ENCODE results near the gene ARF1.

The ARF1 gene

GRCh38 chr1:228071839-228072657 lies 10.5 kb upstream of the ARF1 start:
- no peak for DNase-seq

GRCh38 chr1:228072658-228073043 lies 9.9 kb upstream of the ARF1 start:
- DNase-seq, result no peak

DNA sequence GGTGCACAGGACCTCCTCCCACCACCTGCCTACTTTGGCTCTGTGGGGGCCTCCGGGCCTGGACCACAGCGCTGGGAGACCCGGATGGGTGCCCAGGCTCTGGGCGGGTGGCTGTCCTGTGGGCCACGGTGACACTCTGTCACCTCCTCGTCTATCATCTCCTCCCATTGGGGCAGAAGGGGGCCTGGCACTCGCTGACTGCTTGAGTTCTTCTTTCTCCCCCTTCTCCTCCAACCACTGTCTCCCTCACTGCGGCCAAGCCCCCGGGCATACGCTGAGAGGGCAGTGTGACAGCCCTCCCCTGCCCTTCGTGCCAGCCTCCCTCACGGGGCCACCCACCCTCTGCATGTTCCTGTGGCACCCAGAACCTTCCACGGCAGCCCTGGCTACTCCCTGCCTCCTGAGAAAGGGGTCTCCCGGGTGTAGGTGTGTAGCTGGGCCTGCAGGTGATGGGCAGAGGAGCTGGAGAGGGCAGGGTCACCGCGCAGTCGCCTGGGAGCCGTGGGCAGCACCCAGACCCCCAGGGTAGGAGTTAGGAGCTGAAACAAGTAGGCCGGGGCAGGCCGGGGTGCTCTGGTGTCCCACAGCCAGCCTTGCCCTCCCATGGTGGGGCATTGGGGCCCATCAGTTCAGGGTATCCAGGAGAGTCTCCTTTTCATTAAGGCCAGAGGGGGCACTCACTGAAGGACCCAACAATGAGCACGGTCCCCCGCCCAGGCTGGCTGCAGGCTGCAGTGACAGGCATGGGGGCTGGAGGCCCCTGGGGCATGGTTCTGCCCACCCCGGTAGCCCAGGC lies 9.2 kb upstream of the ARF1 start:
- no peak for DNase-seq

DNA sequence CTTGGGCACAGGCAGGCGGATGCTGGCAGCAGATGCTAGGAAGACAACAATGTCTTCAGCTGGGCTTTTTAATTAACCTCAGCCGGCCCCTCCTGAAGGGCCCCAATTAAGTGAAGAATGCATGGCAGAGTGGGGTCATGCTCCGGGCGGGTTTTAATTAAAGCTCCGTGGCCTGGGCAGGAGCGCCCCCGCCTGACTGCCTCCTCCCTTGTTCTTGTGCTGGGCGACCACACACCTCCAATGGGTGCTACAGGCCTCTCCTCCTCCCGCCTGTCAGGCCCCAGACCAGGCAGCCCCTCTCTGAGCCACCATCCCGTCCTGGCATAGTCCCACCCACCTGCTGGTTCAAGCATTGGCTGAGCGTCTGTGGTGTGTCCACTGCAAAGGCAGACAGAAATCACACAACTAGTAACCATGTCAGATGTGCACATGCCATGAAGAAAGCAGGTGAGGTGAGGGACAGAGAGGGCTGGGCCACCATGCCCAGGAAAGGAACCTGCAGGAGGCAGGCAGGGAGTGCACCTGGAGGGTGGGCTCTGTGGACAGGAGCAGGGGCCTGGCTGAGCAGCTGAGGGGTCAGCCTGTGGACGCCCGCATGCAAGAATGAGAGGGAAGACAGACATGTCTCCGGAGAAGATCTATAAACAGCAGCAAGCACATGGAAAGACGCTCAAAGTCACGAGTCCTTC lies 8.5 kb upstream of the ARF1 start:
- no peak for DNase-seq

GRCh38 chr1:228074954-228075730 lies 7.4 kb upstream of the ARF1 start:
- DNase-seq, result no peak

DNA sequence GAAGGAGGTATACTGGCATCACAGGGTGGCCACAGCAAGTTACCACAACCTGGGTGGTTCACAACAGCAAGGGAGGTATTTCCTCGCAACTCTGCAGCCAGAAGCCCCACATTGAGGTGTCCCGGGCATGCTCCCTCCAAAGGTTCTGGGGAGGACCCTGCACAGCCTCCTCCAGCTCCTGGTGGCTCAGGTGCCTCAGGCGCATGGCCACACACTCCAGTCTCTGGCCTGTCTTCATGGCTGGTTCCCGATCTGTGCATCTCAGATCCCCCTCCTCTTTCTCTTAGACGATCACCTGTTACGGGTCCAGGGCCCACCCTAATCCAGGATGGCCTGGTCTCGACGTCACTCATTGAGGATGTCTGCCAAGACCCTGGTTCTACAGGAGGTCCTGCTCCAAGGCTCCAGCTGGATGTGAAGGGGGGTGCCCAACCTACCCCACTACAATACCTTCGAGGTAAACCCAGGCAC lies 6.7 kb upstream of the ARF1 start:
- DNase-seq, result no peak

DNA sequence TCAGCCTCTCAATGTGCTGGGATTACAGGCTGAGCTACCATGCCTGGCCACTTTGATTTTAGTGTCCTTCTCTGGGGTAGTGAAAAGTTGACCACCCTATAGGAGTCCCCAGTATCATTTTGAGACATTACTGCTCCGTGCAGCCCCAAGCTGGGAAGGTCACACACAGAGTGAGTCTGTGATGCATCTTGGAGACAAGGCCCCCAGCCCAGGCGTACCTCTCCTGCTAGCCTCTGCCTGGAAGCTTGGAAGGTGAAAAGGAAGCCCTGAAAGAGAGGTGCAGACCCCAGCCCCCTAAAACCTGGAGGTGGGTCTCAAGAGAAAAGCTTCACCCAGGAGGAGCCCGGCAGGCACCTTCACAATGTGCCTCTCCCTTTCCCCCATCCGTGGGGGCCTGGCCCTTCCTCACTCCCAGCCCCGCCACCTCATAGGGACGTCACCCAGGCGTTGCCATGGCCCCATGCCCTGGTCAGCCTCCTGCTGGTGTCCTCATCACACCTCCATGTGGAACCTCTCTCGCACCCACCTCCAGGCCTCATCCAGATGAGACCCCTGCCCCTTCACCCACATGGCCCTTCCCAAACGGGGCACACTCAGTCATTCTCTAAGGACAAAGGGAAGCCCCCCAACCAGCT lies 5.6 kb upstream of the ARF1 start:
- no peak for DNase-seq

- no peak for DNase-seq
Observed at GRCh38 chr1:228077565-228078330, 4.8 kb upstream of the ARF1 start.

DNA sequence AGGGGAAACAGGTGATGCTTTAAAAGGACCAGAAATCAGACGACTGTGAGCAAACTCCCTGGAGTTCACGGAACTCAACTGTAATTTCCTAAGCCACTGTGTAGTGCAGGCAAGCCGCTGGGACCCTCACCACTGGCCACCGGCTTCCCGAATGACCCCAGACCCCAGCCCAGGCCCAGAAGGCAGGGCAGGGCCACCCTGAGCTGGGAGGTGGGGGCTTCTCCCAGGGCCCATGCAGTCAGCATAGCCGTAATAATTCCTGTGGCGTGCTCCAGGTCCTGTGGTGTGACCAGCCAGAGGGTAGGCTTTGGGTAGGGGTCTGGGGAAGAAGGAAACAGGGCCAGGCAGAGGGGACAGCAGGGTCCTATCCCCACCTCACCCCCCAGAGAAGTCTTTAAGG lies 3.5 kb upstream of the ARF1 start:
- DNase-seq, result no peak

DNA sequence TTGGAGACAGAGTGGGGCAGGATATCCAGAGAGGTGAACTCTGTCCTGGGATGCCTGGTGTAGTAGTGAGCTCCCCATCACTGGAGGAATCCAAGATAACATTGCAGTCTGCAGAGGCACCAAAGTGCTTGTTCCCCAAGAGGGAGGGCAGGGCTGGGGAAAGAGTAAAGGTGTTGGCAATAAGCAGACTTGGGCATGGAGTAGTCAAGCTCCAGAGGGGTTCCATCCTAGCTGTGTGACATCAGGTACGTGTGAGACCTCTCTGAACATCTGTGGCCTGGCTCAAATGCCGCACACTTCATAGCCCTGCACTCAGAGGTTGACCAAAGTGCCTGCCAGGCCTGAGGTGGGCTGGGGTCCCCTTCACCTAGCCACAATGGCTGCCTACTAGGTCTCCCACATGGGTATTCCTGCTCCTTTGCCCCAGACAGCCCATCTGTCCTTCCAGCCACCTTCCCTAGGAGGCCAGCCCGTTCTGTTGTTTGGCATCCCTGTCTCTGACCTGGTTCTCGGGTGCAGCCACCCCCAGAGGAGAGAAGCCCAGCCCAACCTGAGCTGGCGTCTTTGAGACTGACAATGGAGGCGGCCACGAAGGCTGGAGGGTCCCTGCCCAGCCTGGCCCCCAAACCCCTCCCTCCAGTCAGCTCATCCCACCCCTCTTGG lies 2.8 kb upstream of the ARF1 start:
- DNase-seq, result no peak

- DNase-seq, result no peak
Observed at GRCh38 chr1:228081144-228081543, 1.4 kb upstream of the ARF1 start.

GRCh38 chr1:228081578-228082213 lies 812 bp upstream of the ARF1 start:
- DNase-seq, result no peak

DNA sequence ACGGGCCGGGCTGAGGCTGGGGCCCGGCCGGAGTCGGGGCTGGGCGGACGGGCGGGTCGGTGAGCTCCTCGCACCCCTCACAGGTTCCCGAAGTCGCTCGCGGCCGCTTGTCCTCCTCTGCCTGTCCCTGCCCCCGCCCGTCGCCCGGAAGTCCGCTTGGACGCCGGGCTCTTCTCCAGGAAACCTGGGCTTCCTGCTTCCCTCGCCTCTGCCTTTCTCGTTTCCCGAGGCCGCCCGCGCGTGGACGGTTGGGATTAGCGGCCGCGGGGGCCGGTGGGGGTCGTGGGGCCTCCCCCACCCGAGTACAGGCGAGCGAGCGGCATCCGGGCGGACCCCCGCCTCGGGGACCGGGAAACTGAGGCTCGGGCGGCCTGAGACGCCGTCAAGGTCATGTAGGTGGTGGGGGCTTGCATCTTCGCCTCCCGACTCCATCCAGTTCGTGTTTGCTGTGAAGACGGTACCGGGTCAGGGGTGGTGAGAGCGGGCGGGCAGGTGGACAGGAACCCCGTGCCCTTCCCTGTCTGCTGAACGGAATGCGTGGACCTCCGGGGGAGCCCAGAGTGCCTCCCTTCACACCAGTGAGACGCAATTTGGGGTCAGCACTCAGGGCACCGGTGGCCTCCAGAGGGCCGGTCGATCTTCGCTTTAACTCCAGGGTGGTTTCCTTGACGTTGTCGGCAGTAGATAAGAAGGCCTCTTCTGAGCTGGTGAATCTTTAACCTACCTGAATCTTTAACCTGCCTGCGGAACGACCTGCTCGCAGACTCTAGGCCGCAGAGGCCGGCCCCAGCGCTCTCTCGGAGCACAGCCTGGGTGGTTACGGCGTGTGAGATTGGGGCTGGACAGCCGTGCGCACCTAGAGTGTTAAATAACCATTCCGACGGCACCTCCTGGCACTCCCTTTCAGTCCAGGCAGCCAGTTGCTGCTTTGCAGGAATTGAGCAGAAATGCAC lies 686 bp downstream of the ARF1 start:
- peak in 1 of 4 experiments; percentile 48 for DNase-seq

DNA sequence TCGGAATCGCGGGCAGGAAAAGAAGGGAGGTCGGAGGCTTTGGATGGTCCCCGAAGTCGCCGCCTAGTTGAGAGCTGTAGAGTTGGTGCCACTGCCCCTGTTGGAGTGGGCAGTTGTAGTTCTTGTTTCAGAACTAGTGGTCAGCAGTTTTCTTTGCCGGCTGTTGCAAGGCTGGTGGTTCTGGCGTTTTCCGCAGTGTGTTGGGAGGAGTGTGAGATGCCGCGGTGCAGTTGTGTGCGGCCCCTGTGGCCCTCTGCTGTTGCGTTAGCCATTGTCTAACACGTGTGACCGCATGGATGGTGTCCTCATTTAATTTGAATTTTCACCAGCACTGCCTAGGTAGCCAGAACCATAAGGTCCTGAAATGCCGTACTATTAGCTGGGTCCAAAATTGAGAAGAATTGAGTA lies 1.4 kb downstream of the ARF1 start:
- DNase-seq, result no peak

GRCh38 chr1:228084325-228084724 lies 1.8 kb downstream of the ARF1 start:
- DNase-seq, result no peak

GRCh38 chr1:228084797-228085196 lies 2.3 kb downstream of the ARF1 start:
- DNase-seq, result no peak

- no peak for DNase-seq
Observed at GRCh38 chr1:228085287-228085951, 2.9 kb downstream of the ARF1 start.

DNA sequence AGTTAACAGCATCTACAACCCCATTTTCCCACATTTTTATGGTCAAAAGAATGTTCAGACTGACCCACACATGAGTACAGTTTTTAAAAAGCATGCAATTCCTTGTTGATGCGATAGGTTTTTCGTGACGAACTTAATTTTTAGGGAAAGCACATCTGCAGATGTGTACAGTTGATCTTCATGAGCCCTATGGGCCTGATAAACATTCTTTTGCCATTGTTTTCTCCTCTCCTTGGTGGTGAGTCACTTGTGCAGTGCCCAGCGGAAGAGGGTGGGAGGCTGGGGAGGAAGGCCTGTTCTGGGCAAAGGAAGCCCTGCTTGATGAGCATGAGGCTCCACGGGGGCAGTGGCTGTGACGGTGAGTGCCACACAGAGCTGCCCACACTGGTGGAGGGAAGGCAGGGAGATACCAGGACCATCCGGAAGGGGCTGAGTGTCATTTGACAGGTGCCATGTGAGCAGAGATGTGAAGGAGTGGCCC lies 5.3 kb downstream of the ARF1 start:
- no peak for DNase-seq

Data from activated CD4-positive, CD25-positive, alpha-beta regulatory T cell (primary cell).